ENCODE results near the gene ATP2B3. TPM values are rescaled to one million over a fixed set of nuclear protein-coding genes. Genes with fewer than 3 reads are reported as not detected.

ATP2B3 gene
- total and polyA plus RNA-seq, 2 of the 4 experiments (the other 2 are of a cell fraction): under 0.01 to 0.03 TPM

DNA sequence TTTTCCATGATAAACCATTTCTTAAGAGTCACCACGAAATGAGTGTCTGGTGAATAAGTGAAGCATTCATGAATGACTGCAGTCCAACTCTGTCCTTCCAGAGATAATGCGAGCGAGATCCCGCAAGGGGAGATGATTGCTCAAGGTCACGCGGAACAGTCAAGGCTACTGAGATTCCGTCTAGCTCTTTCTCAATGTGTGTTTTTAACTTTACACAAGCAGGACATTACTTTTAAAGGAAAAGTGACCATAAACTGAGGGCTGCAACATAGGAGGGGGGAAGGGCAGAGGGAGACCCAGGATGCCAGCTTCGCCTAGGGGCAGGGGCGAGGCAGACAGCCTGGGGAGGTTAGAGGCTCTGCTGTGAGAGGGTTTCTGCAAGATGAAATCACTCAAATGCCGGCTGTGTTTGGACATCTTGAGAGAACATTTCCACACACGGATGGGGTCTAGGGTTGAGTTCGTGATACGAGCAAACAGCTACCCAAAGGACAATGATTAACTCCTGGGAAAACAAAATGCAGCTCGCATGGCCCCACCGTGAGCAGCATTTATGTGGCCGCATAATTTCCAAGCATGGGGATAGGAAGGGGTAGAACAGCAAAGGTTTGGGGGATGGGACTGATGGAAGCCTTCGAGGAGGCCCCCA, 105.3 kb downstream of the ATP2B3 start:
- no TSS peak for BruUV-seq (replicated peaks)
- H3K27me3 ChIP-seq (ENCODE audit: control insufficient read depth, insufficient read depth, low read length): peaks cover 18% of the 10 kb centered on the region

More for the DNA sequence above, 105.3 kb downstream of the ATP2B3 start:
- dilution Hi-C loops (cut with HindIII; ENCODE audit: low sequenced_read_pairs, unreplicated experiment): no loop called here
- Histone ChIP-seq H3K4ac (ENCODE audit: low read depth, low read length) (no peak overlapping the region), H3K56ac (ENCODE audit: extremely low read depth, insufficient read depth, low read length) (no peak overlapping the region), H2BK5ac (ENCODE audit: low read depth, low read length, poor library complexity, severe bottlenecking) (no peak overlapping the region), H2BK15ac (ENCODE audit: low read depth, low read length) (no peak overlapping the region), H3K79me1 (ENCODE audit: low read depth in 1 of 2, low read length in 2 of 2) (no peaks in the 10 kb centered on the region), H3K36me3 (ENCODE audit: control insufficient read depth, insufficient read depth, low read length) (no peaks in the 10 kb centered on the region), H2AK5ac (ENCODE audit: low read depth, low read length) (no peak overlapping the region), H3K9ac (ENCODE audit: low read depth, low read length) (no peak overlapping the region), H3K27ac (ENCODE audit: insufficient read depth, low read length) (no peak overlapping the region), H3K14ac (replicated peaks; ENCODE audit: low read depth, low read length) (no peak overlapping the region), H3K4me2 (ENCODE audit: low read depth, low read length) (no peak overlapping the region), H2AK9ac (replicated peaks; ENCODE audit: low read depth, low read length, poor library complexity) (no peak overlapping the region), H3K23ac (ENCODE audit: low read depth, low read length) (no peak overlapping the region), H3K9me1 (ENCODE audit: insufficient read depth, low read length) (no peaks in the 10 kb centered on the region), H2AFZ (replicated peaks; ENCODE audit: low read length, poor library complexity) (no peak overlapping the region), H3K18ac (ENCODE audit: low read depth, low read length) (no peak overlapping the region), H2BK20ac (ENCODE audit: low read depth, low read length) (no peak overlapping the region), H4K91ac (ENCODE audit: insufficient read depth, low read depth, low read length) (no peak overlapping the region), H4K5ac (ENCODE audit: low read depth, low read length) (no peak overlapping the region), H3K9me3 (ENCODE audit: control insufficient read depth, insufficient read depth, low read length) (no peaks in the 10 kb centered on the region; the same call in 1 of the 2 replicates), H4K20me1 (ENCODE audit: insufficient read depth, low read length) (no peaks in the 10 kb centered on the region), H3K4me3 (ENCODE audit: insufficient read depth, low read depth, low read length) (no peak overlapping the region), H3K4me1 (ENCODE audit: control insufficient read depth, insufficient read depth, low read length) (no peaks in the 10 kb centered on the region), H2BK120ac (ENCODE audit: low read depth, low read length) (no peak overlapping the region), H4K8ac (ENCODE audit: low read depth in 2 of 2, low read length in 2 of 2) (no peak overlapping the region)
- ChIA-PET POLR2A (ENCODE audit: unreplicated experiment) (no interaction called here), CTCF (interaction anchor here (1.2 kb wide), 1 partner anchor 13 kb away, joined by 4 read pairs; no protein-coding TSS in a partner anchor)
- TF ChIP-seq ELK1 (IDR thresholded peaks at IDR 0.05; ENCODE audit: borderline replicate concordance, low read depth, low read length) (no peak), FOS (IDR thresholded peaks at IDR 0.05; ENCODE audit: low read depth, low read length) (no peak), NFE2L2 (IDR thresholded peaks at IDR 0.05; ENCODE audit: low read depth, low read length) (no peak), RFX5 (IDR thresholded peaks at IDR 0.05; ENCODE audit: low read depth, low read length) (no peak), MXI1 (IDR thresholded peaks at IDR 0.05; ENCODE audit: borderline replicate concordance, low read depth, low read length) (no peak), BHLHE40 (IDR thresholded peaks at IDR 0.05; ENCODE audit: low read depth, low read length) (no peak)
- TF ChIP-seq, protein P1, sequence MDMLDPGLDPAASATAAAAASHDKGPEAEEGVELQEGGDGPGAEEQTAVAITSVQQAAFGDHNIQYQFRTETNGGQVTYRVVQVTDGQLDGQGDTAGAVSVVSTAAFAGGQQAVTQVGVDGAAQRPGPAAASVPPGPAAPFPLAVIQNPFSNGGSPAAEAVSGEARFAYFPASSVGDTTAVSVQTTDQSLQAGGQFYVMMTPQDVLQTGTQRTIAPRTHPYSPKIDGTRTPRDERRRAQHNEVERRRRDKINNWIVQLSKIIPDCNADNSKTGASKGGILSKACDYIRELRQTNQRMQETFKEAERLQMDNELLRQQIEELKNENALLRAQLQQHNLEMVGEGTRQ (IDR thresholded peaks at IDR 0.05; ENCODE audit: low read depth, low read length): no peak
- 20% methylated on average over 3 of the region's 17 CpGs; no CpG with 5 or more reads in 1 of the 2 experiments for WGBS, 2 experiments (ENCODE audit: extremely low coverage in 2 of 2, insufficient read length in 1 of 2)
- intact Hi-C loops (cut with micrococcal nuclease): no loop called here
- in situ Hi-C loops (cut with MboI; ENCODE audit: low sequenced_read_pairs): no loop called here
- 0 out of 2 replicates have a peak, but pooled peaks have one; percentile 40 for ATAC-seq (ENCODE audit: low read depth)
- DNase-seq: peak; percentile 3
